Activated CD8-positive, alpha-beta memory T cell treated with anti-CD3 and anti-CD28 coated beads, Interleukin-2, amount 50 U/mL, for 1 hour (primary cell): ENCODE measurements around the gene KNG1.
"Not testable (repeated sequence)": the region's sequence is repeated elsewhere in the genome, so short reads cannot be mapped to it uniquely, and the experiment has no call there.

Experiments
- DNase-seq: peaks from one replicate; pipeline ENCODE4 v3.0.0-alpha.2; 2020; ENCODE audit errors: extremely low read depth

KNG1 gene

DNA sequence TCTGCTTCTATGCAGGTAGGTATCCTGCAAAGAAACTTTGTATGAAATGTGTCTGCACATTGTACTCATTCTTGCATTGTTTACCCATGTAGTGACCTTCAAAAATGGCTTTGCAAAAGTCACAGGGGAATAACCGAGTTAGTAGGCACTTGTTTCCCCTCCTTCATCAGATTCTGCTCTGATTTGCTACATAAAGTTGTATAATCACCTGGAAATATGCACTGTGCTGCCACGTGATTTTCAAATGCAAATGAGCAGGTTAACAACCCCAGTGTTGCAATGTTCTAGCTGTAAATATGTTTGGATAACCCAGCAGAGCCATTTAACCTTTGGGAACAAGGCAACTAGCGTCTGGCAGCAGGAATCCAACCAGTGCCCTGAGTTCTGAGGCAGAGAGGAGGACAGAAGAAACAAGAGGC, at the start of gene KNG1:
Gene KNG1, plus strand, starts transcription at position 321 of the 419 bp plus-strand sequence. CDS start 184 bp downstream, outside the sequence.
- DNase-seq, result no peak

DNA sequence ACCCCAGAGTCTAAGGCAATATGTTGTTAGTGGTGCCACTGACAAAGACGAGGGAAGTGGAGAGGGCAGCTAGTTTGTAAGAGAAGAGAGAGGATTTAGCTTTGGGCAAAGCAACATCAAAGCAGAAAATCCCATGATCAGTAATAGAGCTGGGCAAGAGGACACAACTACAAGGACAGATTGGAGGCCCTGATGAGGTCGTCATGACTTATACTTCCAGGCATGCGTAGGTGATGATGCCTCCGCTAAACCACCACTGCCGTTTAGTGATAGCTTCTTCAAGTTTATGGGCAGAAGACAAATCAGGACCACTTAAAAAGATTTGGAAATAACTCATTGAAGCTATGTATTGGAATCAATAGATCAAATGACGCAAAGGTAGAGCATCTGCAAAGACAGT, 48.7 kb upstream of the KNG1 start:
- no peak for DNase-seq

DNA sequence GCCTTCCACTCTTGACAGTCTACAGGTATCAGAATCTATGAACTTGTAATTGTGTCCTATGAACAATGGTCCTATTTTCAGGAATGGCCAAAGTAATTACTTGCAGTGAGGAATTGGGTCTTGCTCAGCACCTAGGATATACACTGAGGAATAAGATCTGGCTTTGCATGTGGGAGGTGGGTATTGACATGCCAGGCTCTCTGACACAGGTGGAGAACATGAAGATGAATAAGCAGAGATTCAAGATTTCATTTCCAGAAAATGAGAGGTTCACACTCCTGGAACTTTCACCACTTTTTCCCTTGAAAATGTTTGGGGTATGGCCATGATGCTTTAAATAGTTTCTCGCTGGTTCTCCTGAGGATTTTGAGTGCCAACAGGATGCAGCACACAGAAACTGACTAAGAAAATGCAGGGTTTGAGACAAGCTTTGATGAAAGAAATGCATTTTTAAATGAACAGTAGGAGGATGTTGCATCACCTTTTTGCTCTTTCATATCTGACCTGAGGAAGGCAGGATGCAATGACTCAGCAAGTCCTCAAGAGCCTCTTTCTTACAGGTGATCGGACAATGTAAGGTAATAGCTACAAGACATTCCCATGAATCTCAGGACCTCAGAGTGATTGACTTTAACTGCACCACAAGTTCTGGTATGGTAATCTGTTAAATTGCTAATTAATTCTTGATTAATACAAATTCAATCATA, 47.6 kb upstream of the KNG1 start:
- no peak for DNase-seq

DNA sequence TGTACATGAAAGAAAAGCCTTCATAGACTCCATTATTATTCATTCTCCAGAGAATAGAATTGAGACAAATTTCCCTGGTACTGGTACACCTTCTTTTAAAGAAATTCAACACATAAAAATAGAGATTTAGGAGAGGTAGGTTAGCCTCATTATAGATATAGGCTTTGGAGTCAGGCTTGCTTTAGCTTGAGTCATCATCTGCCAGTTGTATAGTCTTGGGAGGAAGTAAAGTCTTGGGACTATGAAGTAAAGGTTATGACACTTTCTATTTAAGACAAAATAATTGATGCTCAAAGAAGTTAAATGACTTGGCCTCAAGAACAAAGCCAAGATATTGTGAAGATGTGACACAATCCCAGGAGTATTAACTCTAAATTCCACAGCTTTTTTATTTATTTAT, 47.0 kb upstream of the KNG1 start:
- DNase-seq, result no peak

DNA sequence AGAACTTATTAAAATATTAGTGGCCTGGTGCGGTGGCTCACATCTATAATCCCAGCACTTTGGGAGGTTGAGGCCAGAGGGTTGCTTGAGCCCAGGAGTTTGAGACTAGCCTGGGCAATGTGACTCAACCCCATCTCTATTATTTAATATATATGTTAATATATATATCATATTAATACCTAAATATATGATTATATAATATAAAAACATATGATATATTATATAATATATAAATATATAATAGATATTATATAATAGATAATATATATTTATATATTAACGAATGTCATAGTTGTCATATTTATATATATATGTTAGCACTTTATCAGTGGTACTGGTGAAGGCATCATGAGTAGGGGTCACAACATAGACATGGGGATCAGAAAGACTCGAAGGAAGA, 46.1 kb upstream of the KNG1 start:
- no peak for DNase-seq

DNA sequence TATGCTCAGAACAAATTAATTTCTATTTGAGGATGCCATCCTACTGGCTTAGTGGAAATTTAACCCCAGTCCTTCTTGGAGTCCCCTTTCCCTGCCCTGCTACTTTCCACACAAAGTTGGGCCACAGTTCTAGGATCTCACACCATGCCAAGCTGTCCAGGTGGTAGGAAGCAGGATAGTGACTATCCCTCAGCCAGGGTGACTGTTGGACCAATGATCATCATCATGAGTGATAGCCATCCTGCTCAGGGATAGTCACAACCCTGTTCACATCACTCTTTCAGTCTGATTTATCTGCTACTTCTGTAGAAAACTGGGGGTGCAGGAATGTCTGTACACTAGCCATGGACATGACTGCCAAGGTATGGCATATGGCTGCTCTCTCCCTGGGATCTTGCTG, 38.6 kb upstream of the KNG1 start:
- DNase-seq, result no peak

DNA sequence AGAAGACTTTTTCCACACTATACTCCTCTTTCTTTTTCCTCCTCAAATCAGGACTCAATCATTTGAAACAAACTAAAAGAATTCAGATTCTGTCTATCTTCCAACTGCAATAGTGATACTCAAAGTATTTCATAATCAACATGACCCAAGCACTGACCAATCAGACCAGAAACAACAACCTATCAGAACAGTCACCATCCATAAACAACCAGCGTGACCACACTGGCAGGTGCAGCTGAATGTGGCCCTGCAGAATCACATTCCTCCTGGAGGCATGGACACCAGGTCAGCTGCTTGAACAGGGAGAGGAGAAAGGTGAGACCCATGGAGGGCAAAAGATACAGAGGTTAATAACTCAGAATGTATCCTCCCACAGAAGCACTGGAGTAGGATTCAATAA, 38.0 kb upstream of the KNG1 start:
- DNase-seq, result no peak

DNA sequence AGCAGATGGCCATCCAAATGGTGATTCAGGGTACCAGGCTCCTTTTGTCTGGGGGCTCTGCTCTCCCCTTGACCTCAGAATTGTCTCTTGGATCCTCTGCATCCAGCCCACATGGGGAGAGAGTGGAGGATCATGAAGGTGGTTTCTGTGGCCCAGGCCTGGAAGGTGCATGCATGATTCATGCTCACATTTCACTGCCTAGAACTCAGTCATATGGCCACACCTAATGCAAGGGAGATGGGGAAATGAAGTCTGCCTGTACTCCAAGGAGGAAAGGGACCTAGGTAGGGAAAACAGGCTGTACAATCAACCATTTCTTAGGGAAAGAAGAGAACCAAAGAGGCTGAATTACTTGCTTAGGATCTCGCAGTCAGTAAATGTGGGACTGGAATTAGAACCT, 36.3 kb upstream of the KNG1 start:
- DNase-seq, result no peak

DNA sequence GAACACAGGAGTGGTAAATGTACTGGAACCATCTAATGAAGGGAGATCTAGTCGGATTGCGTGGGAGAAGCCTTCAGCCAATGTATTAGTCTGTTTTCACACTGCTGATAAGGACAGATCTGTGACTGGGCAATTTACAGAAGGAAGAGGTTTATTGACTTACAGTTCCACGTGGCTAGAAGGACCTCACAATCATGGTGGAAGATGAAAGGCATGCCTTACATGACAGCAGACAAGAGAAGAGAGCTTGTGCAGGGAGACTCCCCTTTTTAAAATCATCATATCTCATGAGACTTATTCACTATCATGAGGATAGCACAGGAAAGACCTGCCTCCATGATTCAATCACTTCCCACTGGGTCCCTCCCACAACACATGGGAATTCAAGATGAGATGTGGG, 34.3 kb upstream of the KNG1 start:
- DNase-seq, result no peak

DNA sequence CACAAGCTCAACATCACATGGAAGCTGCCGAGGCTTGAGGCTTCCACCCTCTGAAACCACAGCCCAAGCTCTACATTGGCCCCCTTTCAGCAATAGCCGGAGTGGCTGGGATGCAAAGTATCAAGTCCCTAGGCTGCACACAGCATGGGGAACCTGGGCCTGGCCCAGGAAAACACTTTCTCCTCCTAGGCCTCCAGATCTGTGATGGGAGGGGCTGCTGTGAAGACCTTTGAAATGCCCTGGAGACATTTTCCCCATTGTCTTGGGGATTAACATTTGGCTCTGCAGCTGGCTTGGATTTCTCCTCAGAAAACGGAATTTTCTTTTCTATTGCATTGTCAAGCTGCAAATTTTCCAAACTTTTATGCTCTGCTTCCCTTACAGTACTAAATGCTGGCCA, 33.2 kb upstream of the KNG1 start:
- DNase-seq, result no peak

DNA sequence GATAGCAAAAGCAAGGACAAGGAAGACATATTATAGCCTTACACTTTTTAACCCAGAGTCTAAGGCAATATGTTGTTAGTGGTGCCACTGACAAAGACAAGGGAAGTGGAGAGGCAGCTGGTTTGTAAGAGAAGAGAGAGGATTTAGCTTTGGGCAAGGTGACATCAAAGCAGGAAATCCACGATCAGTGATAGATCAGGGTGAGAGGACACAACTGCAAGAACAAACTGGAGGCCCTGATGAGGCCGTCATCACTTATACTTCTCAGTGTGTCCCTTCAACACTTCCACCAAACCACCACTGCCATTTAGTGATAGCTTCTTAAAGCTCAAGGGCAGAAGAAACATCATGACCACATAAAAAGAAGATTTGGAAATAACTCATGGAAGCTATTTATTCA, 30.7 kb upstream of the KNG1 start:
- not testable (repeated sequence) for DNase-seq

DNA sequence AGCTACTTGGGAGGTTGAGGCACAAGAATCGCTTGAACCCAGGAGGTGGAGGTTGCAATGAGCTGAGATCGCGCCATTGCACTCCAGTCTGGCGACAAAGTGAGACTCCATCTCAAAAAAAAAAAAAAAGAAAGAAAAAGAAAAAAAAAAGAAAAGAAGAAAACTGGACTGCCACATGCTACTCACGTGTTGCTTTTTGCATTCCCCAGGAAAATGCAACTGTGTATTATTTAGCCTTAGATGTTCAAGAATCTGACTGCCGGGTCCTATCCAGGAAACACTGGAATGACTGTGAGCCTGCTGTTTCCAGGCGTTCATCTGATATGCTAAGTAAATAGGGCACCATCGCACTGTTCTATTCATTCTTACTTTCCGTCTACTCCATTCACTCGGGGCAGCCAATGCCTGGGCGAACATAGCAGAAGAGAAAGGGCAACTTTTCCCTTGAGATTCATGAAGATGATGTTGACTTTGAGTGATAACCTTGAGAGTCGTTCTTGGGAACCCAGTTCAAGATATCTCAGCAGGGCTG, 30.0 kb upstream of the KNG1 start:
- no peak for DNase-seq

DNA sequence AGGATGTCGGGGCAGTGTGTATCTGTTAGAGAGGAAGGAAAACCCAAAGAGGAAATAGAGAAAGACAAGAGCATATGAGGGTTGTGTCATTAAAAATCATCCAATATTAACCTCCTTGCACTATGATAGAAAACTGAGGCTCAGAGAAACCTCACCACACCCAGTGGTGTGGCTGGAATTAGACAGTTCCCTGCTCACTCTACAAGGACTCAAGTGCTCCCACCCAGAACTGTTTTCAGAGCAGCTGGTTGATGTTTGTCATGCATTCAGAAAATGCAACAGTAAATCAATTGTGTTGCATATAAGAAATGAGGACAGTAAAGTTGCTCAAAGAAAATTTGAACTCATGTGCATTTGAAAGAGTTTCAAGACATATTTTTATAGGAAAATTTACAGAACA, 26.9 kb upstream of the KNG1 start:
- not testable (repeated sequence) for DNase-seq

DNA sequence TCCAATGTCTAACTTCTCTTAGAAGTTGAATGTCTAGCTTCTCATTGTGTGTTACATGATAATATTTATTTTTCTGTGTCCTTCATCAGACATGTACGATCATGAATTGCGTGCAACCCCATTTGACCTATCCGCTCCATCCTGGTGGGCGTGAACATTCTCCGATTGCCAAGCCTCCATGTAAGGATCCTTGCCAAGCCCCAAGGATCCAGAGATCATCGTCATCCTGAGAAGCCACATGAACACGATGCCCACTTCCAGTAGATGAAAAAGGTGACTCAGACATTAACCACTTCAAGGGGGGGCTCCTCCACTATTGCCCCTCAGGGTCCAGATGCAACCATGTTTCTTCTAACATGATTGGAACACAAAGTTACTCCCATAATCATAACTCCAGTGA, 25.5 kb upstream of the KNG1 start:
- no peak for DNase-seq

DNA sequence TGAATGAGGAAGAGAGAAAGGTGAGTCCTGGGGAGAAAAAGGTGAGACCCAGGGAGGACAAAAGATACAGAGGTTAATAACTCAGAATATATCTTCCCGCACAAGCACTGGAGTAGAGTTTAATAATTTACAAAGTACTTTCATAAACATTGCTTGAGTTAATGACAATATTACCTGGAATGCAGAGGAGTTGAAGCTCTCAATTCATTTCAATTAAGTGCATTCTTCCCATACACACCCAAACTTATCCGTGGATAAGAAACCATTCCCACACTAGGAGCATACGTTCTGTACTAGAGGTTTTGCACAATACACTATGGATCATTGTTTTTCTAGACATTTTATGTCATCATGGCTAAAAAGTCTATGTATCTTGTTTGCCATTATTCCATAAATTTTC, 23.3 kb upstream of the KNG1 start:
- no peak for DNase-seq

DNA sequence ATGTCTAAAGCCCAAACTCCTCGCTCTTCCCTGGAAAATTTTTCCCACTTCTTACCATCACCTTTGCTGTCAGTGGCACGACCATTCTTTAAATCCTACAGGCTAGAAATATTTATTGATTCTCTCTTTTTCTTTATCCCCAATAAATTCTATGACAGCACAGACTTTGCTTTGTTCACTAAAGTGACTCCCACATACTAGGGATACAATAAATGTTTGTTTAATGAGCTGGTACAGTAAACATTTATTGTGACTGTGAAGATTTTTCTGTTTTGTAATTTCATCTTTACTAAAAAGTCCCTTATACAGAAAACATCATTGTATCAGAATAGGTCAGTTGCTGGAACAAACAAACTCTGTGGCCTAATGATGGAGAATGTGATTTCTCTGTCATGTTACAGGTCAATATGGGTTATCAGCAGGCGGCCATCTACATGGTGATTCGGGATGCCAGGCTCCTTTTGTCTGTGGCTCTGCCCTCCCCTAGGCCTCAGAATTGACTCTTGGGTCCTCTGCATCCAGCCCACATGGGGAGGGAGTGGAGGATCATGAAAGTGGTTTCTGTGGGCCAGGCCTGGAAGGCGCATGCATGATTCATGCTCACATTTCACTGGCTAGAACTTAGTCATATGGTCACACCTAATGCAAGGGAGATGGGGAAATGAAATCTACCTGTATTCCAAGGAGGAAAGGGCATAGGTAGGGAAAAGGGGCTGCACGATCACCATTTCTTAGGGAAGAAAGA, 22.7 kb upstream of the KNG1 start:
- DNase-seq, result no peak

DNA sequence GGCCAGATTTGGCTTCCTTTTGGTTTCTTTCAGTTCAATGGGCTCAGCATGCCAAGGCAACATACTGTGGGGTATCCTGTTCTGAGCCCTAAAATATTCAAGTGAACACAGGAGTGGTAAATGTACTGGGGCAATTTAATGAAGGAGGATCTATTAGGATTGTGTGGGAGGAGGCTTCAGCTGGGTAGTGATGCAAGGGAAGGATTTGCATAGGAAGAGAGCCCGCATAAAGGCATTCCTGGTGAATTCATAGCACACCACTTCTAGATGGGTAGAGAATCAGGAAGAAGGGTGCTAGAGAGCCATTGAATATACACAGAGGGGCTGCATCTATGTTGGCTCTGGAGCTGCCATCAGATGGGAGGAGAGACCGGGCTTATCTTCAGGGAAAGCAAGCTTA, 20.6 kb upstream of the KNG1 start:
- no peak for DNase-seq

DNA sequence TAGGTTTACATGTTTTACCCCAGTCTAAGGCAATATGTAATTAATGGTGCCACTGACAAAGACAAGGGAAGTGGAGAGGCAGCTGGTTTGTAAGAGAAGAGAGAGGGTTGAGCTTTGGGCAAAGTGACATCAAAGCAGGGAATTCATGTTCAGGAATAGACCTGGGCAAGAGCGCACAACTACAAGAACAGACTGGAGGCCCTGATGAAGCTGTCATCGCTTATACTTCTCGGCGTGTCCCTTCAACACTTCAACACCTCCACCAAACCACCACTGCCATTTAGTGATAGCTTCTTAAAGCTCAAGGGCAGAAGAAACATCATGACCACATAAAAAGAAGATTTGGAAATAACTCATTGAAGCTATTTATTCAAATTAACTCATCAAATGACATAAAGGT, 19.6 kb upstream of the KNG1 start:
- no peak for DNase-seq

DNA sequence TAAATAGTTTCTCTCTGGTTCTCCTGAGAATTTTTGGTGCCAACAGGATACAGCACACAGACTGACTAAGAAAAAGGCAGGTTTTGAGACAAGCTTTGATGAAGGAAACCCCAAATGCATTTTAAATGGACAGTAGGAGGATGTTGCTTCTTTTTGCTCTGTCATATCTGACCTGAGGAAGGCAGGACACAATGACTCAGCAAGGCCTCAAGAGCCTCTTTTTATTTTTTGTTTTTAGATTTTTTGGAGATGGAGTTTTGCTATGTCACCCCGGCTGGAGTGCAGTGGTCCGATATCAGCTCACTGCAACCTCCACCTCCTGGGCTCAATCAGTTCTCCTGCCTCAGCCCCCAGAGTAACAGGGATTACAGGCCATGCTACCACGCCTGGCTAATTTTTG, 16.9 kb upstream of the KNG1 start:
- no peak for DNase-seq

DNA sequence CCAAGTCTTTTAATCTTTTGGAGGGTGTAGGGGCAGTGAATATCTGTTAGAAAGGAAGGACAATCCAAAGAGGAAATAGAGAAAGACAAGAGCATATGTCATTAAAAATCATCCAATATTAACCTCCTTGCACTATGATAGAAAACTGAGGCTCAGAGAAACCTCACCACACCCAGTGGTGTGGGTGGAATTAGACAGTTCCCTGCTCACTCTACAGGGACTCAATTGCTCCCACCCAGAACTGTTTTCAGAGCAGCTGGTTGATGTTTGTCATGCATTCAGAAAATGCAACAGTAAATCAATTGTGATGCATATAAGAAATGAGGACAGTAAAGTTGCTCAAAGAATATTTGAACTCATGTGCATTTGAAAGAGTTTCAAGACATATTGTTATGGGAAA, 14.7 kb upstream of the KNG1 start:
- not testable (repeated sequence) for DNase-seq

DNA sequence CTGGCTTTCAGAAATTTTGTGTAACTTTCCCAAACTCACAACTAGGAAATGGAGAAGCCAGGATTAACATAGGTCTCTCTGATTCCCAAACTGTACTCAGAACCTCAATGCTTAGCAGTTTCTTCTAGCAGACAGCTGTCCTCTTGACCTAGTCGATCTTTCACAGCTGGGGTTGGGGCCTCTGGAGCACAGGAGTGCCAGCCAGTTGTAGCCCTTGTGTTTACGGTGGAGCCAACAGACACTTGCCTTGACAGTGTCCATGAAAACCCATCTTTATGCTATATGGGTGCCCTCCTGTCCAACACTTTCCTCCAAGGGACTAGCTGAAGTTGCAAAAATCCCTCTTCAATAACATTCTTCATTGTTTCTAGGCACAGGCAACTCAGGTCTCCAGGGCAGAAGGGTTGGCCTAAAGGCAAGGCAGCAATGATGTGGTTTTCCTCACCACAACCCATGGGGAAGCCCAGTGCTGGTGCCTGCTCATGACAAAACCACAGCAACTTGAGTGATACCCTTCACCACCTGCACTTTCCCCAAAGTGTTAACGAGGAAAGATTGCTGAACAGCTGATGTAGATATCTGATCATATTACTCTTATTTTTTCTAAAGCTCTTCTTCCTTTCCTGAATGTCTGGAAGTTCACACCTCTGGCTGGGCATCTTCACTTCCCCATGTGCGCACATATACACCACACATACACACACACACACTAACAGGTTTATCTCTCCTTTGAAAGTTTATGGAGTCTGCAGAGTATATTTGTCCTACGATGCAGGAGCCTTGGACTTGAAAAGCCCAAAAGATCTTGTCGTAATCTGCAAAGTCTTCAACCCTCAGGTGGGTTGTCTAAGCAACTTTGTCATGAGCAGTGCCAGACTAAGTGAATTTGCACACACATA, 11.0 kb upstream of the KNG1 start:
- no peak for DNase-seq

DNA sequence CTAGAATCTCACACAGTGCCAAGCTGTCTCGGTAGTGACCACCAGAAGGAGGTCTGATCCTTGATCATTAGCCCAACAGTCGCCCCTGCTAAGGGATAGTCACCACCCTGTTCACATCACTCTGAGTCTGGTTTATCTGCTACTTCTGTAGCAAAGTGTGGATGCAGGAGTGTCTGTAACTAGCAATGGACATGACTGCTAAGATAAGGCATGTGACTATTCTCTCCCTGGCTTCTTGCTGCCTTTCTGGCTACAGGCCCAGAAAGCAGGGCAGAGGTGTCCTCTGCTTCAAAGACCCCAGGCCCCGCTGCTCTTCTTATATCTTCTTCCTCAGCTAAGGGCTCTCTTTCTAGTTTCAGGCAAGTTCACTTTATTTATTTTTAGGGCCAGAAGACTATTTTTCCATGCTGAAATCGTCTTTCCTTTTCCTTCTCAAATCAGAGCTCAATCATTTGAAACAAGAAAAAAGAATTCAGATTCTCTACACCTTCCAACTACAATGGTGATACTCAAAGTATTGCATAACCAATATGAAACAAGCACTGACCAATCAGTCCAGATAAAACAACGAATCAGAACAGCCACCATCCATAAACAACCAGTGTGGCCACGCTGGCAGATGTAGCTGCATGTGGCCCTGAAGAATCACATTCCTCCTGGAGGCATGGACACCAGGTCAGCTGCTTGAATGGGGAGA, 8.0 kb upstream of the KNG1 start:
- DNase-seq, result no peak
